Neural cell (in vitro differentiated cells): Measurements from ENCODE around the gene RABGAP1L. TPM values are rescaled to one million over a fixed set of nuclear protein-coding genes. Genes with fewer than 3 reads are reported as not detected.

Source experiments
- H2AFZ ChIP-seq: fragments of 200-600, 300-800 bp; sonication (generic), shearing (Covaris generic); 2 replicates; pipeline ENCODE4 v1.6.0; 2014; ENCODE audit warnings: low read depth, mild to moderate bottlenecking, antibody characterized with exemption, low read length, moderate library complexity
- H3F3A ChIP-seq: fragments of 200-600 bp; shearing (Covaris generic); 2 replicates; pipeline ENCODE4 v1.6.1; 2016; ENCODE audit warnings: mild to moderate bottlenecking, moderate library complexity, mixed read lengths, antibody characterized with exemption, low read length; ENCODE audit not compliant: insufficient read depth, poor library complexity, severe bottlenecking
- H3K27ac ChIP-seq: fragments of 200-600, 300-800 bp; sonication (generic), shearing (Covaris generic); 2 replicates; pipeline ENCODE4 v1.5.1; 2014; ENCODE audit warnings: mild to moderate bottlenecking, low read length, moderate library complexity
- H3K27me3 ChIP-seq: fragments of 300-800, 200-600 bp; sonication (generic), shearing (Covaris generic); 2 replicates; pipeline ENCODE4 v1.6.0; 2014; ENCODE audit warnings: mild to moderate bottlenecking, low read depth, low read length, moderate library complexity; ENCODE audit not compliant: insufficient read depth
- H3K36me3 ChIP-seq: fragments of 300-800, 200-600 bp; sonication (generic), shearing (Covaris generic); 2 replicates; pipeline ENCODE4 v1.5.1; 2014; ENCODE audit warnings: mild to moderate bottlenecking, antibody characterized with exemption, low read length, moderate library complexity; ENCODE audit not compliant: insufficient read depth
- H3K4me2 ChIP-seq: fragments of 300-800, 200-600 bp; sonication (generic), shearing (Covaris generic); 2 replicates; pipeline ENCODE4 v1.6.0; 2014; ENCODE audit warnings: mild to moderate bottlenecking, low read length
- H3K4me3 ChIP-seq: fragments of 300-800, 200-600 bp; sonication (generic), shearing (Covaris generic); 2 replicates; pipeline ENCODE4 v1.5.1; 2014; ENCODE audit warnings: mild to moderate bottlenecking, low read length, moderate library complexity
- H3K79me2 ChIP-seq: fragments of 200-600 bp; shearing (Covaris generic); replicated peaks from 2 replicates; pipeline ENCODE4 v1.6.0; 2014; ENCODE audit warnings: mild to moderate bottlenecking, low read length, moderate library complexity; ENCODE audit not compliant: insufficient read depth
- H3K9ac ChIP-seq: fragments of 300-800, 200-600 bp; sonication (generic), shearing (Covaris generic); 2 replicates; pipeline ENCODE4 v1.6.1; 2016; ENCODE audit warnings: mild to moderate bottlenecking, low read length, mixed read lengths
- H3K9me2 ChIP-seq: fragments of 200-600 bp; shearing (Covaris generic); 2 replicates; pipeline ENCODE4 v1.6.1; 2016; ENCODE audit warnings: mild to moderate bottlenecking, low read length, mixed read lengths; ENCODE audit not compliant: insufficient read depth
- H3K9me3 ChIP-seq: fragments of 200-600, 300-800 bp; sonication (generic), shearing (Covaris generic); 2 replicates; pipeline ENCODE4 v1.6.1; 2016; ENCODE audit warnings: mild to moderate bottlenecking, mixed run types, low read length, moderate library complexity, mixed read lengths
- H4K20me1 ChIP-seq: fragments of 200-600 bp; shearing (Covaris generic); 2 replicates; pipeline ENCODE4 v1.6.1; 2016; ENCODE audit warnings: mild to moderate bottlenecking, mixed run types; ENCODE audit not compliant: insufficient read depth
- EP300 ChIP-seq: fragments of 450-650 bp; conservative IDR thresholded peaks from 2 replicates; pipeline ENCODE4 v1.6.1; 2014; ENCODE audit warnings: antibody characterized with exemption, mild to moderate bottlenecking, moderate library complexity; ENCODE audit not compliant: poor library complexity, severe bottlenecking
- EZH2 ChIP-seq: fragments of 200-600, 300-800 bp; shearing (Covaris generic), sonication (generic); IDR thresholded peaks from 2 replicates; pipeline ENCODE4 v1.6.1; 2014; ENCODE audit warnings: antibody characterized with exemption, low read length, borderline replicate concordance, mild to moderate bottlenecking; ENCODE audit not compliant: insufficient read depth, poor library complexity, severe bottlenecking
- MXI1 ChIP-seq: fragments of 450-650 bp; conservative IDR thresholded peaks from 2 replicates; pipeline ENCODE4 v1.6.1; 2014; ENCODE audit warnings: antibody characterized with exemption, mild to moderate bottlenecking; ENCODE audit not compliant: poor library complexity, severe bottlenecking
- POLR2AphosphoS5 ChIP-seq: IDR thresholded peaks from 2 replicates; pipeline ENCODE4 v1.6.1; 2012
- RAD21 ChIP-seq: fragments of 450-650 bp; conservative IDR thresholded peaks from 2 replicates; pipeline ENCODE4 v1.6.1; 2014; ENCODE audit warnings: antibody characterized with exemption, mild to moderate bottlenecking, moderate library complexity
- SMC3 ChIP-seq: fragments of 450-650 bp; conservative IDR thresholded peaks from 2 replicates; pipeline ENCODE4 v1.6.1; 2014; ENCODE audit warnings: antibody characterized with exemption, mild to moderate bottlenecking, moderate library complexity; ENCODE audit not compliant: poor library complexity
- TAF1 ChIP-seq: IDR thresholded peaks from 2 replicates; pipeline ENCODE4 v1.6.1; 2012; ENCODE audit warnings: low read depth
- polyA plus RNA-seq: library from polyadenylated mRNA; depleted of rRNA; stranded (reverse); fragments of >200 nt; gene quantifications from 2 replicates; pipeline ENCODE4 v1.2.3, GENCODE V29; 2014
- TF ChIP-seq, protein P1 (sequence below): IDR thresholded peaks from 2 replicates; pipeline ENCODE4 v1.6.1; 2012; ENCODE audit warnings: borderline replicate concordance
- TF ChIP-seq, protein P2 (sequence below): fragments of 450-650 bp; IDR thresholded peaks from 2 replicates; pipeline ENCODE4 v1.5.1; 2014; ENCODE audit warnings: antibody characterized with exemption, mild to moderate bottlenecking, moderate library complexity; ENCODE audit not compliant: poor library complexity, severe bottlenecking

Gene RABGAP1L
- polyA plus RNA-seq, 1 donor from 2014 or later = 32.2 TPM

DNA sequence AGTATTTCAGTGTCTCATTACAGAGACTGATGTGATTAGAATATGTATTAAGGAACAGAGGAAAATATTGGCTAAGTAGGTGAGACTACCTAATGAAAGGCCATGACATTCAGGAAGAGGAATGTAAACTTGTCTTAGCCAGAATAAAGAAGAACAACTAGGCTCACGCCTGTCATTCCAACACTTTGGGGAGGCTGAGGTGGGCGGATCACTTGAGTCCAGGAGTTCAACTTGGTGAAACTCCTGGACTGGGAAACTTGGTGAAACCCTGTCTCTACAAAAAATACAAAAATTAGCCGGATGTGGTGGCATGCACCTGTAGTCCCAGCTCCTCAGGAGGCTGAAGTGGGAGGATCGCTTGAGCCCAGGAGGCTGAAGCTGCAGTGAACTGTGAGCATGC lies 825.6 kb downstream of the RABGAP1L start:
- no peak overlapping the region for H3K4me3 ChIP-seq
- H4K20me1 ChIP-seq = no peaks in the 10 kb centered on the region
- H2AFZ ChIP-seq = no peak overlapping the region
- H3K9me2 ChIP-seq = no peaks in the 10 kb centered on the region
- H3K27ac ChIP-seq = no peak overlapping the region
- peaks cover 3% of the 10 kb centered on the region for H3K36me3 ChIP-seq
- H3K27me3 ChIP-seq = no peaks in the 10 kb centered on the region
- no peak overlapping the region for H3K4me2 ChIP-seq
- H3K9me3 ChIP-seq = no peaks in the 10 kb centered on the region
- no peak for TF ChIP-seq EZH2
- TF ChIP-seq TAF1 = no peak
- no peak for TF ChIP-seq SMC3
- TF ChIP-seq, protein P1, sequence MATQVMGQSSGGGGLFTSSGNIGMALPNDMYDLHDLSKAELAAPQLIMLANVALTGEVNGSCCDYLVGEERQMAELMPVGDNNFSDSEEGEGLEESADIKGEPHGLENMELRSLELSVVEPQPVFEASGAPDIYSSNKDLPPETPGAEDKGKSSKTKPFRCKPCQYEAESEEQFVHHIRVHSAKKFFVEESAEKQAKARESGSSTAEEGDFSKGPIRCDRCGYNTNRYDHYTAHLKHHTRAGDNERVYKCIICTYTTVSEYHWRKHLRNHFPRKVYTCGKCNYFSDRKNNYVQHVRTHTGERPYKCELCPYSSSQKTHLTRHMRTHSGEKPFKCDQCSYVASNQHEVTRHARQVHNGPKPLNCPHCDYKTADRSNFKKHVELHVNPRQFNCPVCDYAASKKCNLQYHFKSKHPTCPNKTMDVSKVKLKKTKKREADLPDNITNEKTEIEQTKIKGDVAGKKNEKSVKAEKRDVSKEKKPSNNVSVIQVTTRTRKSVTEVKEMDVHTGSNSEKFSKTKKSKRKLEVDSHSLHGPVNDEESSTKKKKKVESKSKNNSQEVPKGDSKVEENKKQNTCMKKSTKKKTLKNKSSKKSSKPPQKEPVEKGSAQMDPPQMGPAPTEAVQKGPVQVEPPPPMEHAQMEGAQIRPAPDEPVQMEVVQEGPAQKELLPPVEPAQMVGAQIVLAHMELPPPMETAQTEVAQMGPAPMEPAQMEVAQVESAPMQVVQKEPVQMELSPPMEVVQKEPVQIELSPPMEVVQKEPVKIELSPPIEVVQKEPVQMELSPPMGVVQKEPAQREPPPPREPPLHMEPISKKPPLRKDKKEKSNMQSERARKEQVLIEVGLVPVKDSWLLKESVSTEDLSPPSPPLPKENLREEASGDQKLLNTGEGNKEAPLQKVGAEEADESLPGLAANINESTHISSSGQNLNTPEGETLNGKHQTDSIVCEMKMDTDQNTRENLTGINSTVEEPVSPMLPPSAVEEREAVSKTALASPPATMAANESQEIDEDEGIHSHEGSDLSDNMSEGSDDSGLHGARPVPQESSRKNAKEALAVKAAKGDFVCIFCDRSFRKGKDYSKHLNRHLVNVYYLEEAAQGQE = no peak
- TF ChIP-seq, protein P2, sequence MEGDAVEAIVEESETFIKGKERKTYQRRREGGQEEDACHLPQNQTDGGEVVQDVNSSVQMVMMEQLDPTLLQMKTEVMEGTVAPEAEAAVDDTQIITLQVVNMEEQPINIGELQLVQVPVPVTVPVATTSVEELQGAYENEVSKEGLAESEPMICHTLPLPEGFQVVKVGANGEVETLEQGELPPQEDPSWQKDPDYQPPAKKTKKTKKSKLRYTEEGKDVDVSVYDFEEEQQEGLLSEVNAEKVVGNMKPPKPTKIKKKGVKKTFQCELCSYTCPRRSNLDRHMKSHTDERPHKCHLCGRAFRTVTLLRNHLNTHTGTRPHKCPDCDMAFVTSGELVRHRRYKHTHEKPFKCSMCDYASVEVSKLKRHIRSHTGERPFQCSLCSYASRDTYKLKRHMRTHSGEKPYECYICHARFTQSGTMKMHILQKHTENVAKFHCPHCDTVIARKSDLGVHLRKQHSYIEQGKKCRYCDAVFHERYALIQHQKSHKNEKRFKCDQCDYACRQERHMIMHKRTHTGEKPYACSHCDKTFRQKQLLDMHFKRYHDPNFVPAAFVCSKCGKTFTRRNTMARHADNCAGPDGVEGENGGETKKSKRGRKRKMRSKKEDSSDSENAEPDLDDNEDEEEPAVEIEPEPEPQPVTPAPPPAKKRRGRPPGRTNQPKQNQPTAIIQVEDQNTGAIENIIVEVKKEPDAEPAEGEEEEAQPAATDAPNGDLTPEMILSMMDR = no peak
- no peak for TF ChIP-seq EP300
- TF ChIP-seq POLR2AphosphoS5 = no peak
- no peak for TF ChIP-seq RAD21
- TF ChIP-seq MXI1 = no peak
- no peaks in the 10 kb centered on the region for H3F3A ChIP-seq
- H3K79me2 ChIP-seq = no peaks in the 10 kb centered on the region
- no peak overlapping the region for H3K9ac ChIP-seq

DNA sequence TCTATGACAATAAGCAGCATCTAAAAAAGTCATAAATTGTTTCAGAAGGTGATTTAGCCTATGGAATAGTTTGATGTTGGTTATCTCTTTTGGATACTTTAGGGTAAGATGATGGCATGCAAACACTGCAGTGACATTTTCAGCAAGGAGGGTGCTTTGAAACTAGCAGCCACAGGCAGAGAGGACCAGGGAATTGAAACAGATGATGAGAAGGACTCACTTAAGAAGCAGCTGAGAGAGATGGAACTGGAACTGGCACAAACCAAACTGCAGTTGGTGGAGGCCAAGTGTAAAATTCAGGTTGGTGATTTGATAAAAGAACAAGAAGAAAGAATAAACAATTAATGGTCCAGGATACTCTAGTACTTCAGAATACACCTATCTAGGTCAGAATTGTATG lies 829.2 kb downstream of the RABGAP1L start:
- no peak overlapping the region for H3K9ac ChIP-seq
- no peaks in the 10 kb centered on the region for H3K9me2 ChIP-seq
- H3K4me3 ChIP-seq = no peak overlapping the region
- TF ChIP-seq, protein P1 = no peak
- TF ChIP-seq POLR2AphosphoS5 (no peak), EP300 (no peak), TAF1 (no peak), EZH2 (no peak), SMC3 (no peak), MXI1 (no peak), RAD21 (no peak)
- TF ChIP-seq, protein P2 = no peak
- H2AFZ ChIP-seq = no peak overlapping the region
- no peak overlapping the region for H3K27ac ChIP-seq
- H4K20me1 ChIP-seq = no peaks in the 10 kb centered on the region
- H3K27me3 ChIP-seq = no peaks in the 10 kb centered on the region
- no peak overlapping the region for H3K4me2 ChIP-seq
- no peaks in the 10 kb centered on the region for H3K9me3 ChIP-seq
- H3K36me3 ChIP-seq = no peaks in the 10 kb centered on the region
- no peaks in the 10 kb centered on the region for H3K79me2 ChIP-seq
- H3F3A ChIP-seq = no peaks in the 10 kb centered on the region
